HG03095 (cell line): Measurements from ENCODE around the gene TAS1R1.

Source experiments
- ATAC-seq: cut with Tn5 transposase; IDR thresholded peaks from one replicate; pipeline ENCODE4 v1.9.1; 2021; ENCODE audit warnings: moderate library complexity; ENCODE audit not compliant: unreplicated experiment

The TAS1R1 gene

GRCh38 chr1:6627031-6627430, 71.9 kb downstream of the TAS1R1 start:
- ATAC-seq = no peak

GRCh38 chr1:6627841-6628545, 72.9 kb downstream of the TAS1R1 start:
- ATAC-seq = no peak

GRCh38 chr1:6628971-6629479, 73.9 kb downstream of the TAS1R1 start:
- no peak for ATAC-seq
